Measurements from ENCODE around the gene WDPCP.
"Not testable (repeated sequence)": the region's sequence is repeated elsewhere in the genome, so short reads cannot be mapped to it uniquely, and the experiment has no call there.

WDPCP gene

GRCh38 chr2:63539416-63540162 lies 48.7 kb downstream of the WDPCP start:
- DNase-seq, result no peak

GRCh38 chr2:63538390-63538789 lies 49.9 kb downstream of the WDPCP start:
- no peak for DNase-seq

- DNase-seq, result no peak
Measured at GRCh38 chr2:63537306-63537705, 51.0 kb downstream of the WDPCP start.

- no peak for DNase-seq
Measured at GRCh38 chr2:63530704-63531279, 57.5 kb downstream of the WDPCP start.

- no peak for DNase-seq
Measured at GRCh38 chr2:63525905-63526304, 62.4 kb downstream of the WDPCP start.

- DNase-seq, result no peak
Measured at GRCh38 chr2:63522950-63523349, 65.3 kb downstream of the WDPCP start.

- no peak for DNase-seq
Measured at GRCh38 chr2:63520793-63521192, 67.5 kb downstream of the WDPCP start.

GRCh38 chr2:63514781-63515180 lies 73.5 kb downstream of the WDPCP start:
- DNase-seq, result no peak

GRCh38 chr2:63514237-63514716 lies 74.0 kb downstream of the WDPCP start:
- DNase-seq, result no peak

- DNase-seq, result no peak
Measured at GRCh38 chr2:63506320-63506719, 82.0 kb downstream of the WDPCP start.

GRCh38 chr2:63503818-63504217 lies 84.5 kb downstream of the WDPCP start:
- no peak for DNase-seq

- no peak for DNase-seq
Measured at GRCh38 chr2:63500398-63500797, 87.9 kb downstream of the WDPCP start.

GRCh38 chr2:63497576-63497975 lies 90.7 kb downstream of the WDPCP start:
- DNase-seq, result no peak

GRCh38 chr2:63494968-63495367 lies 93.3 kb downstream of the WDPCP start:
- no peak for DNase-seq

- DNase-seq, result peak; percentile 54
Measured at GRCh38 chr2:63494100-63494499, 94.2 kb downstream of the WDPCP start.

- DNase-seq, result peak; percentile 24
Measured at GRCh38 chr2:63488118-63488713, 100.1 kb downstream of the WDPCP start.

GRCh38 chr2:63486861-63487290 lies 101.4 kb downstream of the WDPCP start:
- peak; percentile 58 for DNase-seq

GRCh38 chr2:63484901-63485300 lies 103.4 kb downstream of the WDPCP start:
- DNase-seq, result no peak

GRCh38 chr2:63484481-63484880 lies 103.8 kb downstream of the WDPCP start:
- no peak for DNase-seq

- no peak for DNase-seq
Measured at GRCh38 chr2:63477686-63478085, 110.6 kb downstream of the WDPCP start.

GRCh38 chr2:63469313-63469712 lies 119.0 kb downstream of the WDPCP start:
- DNase-seq, result not testable (repeated sequence)

- DNase-seq, result no peak
Measured at GRCh38 chr2:63465633-63466032, 122.6 kb downstream of the WDPCP start.

- no peak for DNase-seq
Measured at GRCh38 chr2:63463142-63463541, 125.1 kb downstream of the WDPCP start.

- DNase-seq, result no peak
Measured at GRCh38 chr2:63446658-63447057, 141.6 kb downstream of the WDPCP start.

Measured in NCI-H82 (cell line).